Caki2 (cell line): ENCODE data around the gene UBE2D1. TPM values are rescaled to one million over a fixed set of nuclear protein-coding genes. Genes with fewer than 3 reads are reported as not detected.

Experiments used
- DNase-seq: peaks from one replicate; pipeline ENCODE4 v3.0.0-alpha.2; 2015; ENCODE audit warnings: low read depth
- in situ Hi-C: cut with HindIII; loops from 2 replicates; pipeline ENCODE4 v1.10.0; 2016; ENCODE audit warnings: low sequenced_read_pairs, low pct_unique_long_range_greater_than_20kb, mixed read lengths
- total RNA-seq: library from RNA; depleted of rRNA; stranded (reverse); fragments of >200 nt; shearing (Covaris generic); gene quantifications from 2 replicates; pipeline ENCODE4 v1.2.3, GENCODE V29; 2014; ENCODE audit warnings: low replicate concordance; rRNA removed

UBE2D1 gene
- 13.1 and 18.2 TPM in 2 replicates for total RNA-seq

GRCh38 chr10:58334817-58335305 is at the start of gene UBE2D1:
TSS of gene UBE2D1 (plus strand) at chr10:58335006. CDS start at chr10:58335202, 196 bp downstream.
- in situ Hi-C loops, result no loop called here
- peak; percentile 73 for DNase-seq

- DNase-seq, result peak; percentile 27
- in situ Hi-C loops, result no loop called here
Measured at GRCh38 chr10:58291538-58292174, 43.1 kb upstream of the UBE2D1 start.

GRCh38 chr10:58293989-58294388 is 40.8 kb upstream of the UBE2D1 start:
- in situ Hi-C loops, result no loop called here
- DNase-seq, result no peak

DNA sequence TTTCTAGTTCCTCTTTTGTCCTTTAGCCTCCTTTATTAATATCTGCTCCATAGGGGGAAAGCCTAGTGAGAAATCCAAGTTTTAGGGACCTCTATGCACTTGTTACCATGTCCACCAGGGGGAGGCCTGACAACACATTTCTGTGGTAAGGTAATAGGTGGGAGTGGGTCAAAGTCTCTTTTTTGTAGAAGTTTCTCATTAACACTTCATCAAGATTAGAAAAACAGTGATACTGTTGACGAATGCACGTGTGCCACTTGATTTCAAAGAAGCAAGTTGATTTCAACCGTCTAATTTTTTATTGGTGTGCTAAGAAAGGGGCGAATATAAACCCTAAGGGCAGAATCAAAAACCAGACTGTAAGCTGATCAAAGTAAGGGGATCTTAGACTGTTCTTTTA is 35.2 kb upstream of the UBE2D1 start:
- in situ Hi-C loops, result no loop called here
- DNase-seq, result peak; percentile 41

GRCh38 chr10:58300676-58301075 is 34.1 kb upstream of the UBE2D1 start:
- DNase-seq, result no peak
- in situ Hi-C loops, result no loop called here

- DNase-seq, result no peak
- in situ Hi-C loops, result no loop called here
Measured at GRCh38 chr10:58302254-58302653, 32.6 kb upstream of the UBE2D1 start.

DNA sequence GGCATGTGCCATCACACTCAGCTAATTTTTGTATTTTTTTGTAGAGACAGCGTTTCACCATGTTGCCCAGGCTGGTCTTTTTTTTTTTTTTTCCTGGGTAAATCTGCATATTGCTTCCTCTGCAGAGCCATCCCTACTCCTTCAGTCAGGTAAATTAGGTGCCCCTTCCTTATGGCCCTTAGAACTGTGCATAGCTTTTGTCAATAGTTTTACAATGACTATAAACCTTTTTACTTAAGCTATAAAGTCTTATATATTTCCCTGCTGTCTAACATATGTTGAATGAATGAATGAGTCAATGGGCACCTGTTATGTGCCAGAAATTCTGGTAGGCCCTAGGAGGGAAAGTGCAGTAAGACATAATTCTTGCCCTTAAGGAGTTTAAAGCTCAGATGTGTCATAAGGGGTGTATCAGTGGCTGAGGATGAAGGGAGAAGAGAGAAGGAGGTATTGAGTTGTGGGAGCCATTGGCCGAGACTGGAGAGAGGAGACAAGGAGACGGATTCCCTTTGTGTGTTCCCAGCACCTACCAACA is 30.6 kb upstream of the UBE2D1 start:
- DNase-seq, result no peak
- in situ Hi-C loops, result no loop called here

DNA sequence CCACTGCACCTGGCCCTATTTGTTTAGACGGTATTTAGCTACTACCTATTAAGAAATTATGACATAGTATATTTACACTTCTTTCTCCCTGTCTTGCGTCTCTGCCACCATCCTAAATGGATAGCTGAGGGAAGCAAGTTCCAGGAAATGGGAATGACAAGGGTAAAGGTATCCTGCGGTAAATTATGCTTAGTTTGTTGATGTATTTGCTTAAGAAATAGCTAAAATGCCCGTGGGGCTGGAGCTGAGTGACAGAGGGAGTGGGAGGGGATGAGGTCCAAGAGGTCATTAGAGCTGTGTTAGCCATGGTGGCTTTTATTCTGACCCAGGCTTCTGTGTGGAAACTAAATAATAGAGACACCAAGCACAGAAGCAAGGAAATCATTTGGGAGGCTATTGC is 29.0 kb upstream of the UBE2D1 start:
- in situ Hi-C loops, result no loop called here
- DNase-seq, result no peak

DNA sequence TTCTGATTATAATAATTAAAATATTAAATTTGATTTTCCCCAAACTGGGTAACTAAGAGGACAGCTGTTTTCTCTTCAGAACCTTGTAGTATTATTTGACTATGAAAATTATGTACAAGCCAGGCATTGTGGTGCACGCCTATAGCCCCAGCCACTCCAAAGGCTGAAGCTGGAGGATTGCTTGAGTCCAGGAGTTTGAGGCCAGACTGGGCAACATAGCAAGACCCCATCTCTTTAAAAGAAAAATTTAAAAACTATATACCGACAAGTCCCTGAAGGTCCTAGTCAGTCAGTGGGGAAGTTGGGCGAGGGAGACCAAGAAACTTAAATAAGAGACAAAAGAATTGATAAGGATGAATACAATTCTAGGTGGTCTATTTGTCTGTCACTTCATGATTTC is 27.1 kb upstream of the UBE2D1 start:
- in situ Hi-C loops, result no loop called here
- no peak for DNase-seq

DNA sequence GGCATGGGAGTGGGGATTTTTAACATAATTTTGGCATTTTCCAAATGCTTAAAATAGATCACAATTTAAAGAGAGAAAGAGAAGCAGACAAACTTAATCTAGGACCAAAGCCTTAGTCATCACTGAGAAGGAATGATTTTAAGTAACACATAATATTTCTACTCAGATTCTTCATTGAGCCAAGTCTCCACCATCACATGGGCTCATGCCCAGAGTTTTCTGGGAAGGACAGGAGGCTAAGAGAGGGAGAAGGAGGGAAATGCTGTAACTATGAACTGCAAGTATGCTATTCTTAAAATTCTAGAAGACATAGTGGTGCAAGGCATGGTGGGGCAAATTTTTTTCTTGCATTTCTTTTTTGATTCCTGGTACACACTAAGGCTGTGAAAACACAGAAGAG is 23.8 kb upstream of the UBE2D1 start:
- DNase-seq, result no peak
- in situ Hi-C loops, result no loop called here

- DNase-seq, result no peak
- in situ Hi-C loops, result no loop called here
Measured at GRCh38 chr10:58316874-58317273, 17.9 kb upstream of the UBE2D1 start.

DNA sequence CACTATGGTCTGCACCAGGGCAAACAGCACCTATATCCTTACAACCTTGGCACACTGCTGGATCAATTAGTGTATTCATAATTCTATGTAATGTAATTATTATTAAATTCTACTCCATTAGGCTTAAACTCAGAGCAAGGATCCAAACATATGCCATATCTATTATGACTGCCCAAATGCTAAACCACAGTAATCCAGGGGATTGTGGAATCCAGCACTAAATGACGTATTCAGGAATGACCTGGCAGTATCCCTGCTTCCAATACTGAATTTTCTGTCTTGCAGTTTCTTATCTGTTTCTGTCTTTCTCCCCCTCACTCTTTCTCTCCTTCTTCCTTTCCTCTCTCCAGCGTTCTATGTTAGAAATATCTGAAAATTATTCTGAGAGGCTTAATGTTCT is 16.5 kb upstream of the UBE2D1 start:
- in situ Hi-C loops, result no loop called here
- no peak for DNase-seq

DNA sequence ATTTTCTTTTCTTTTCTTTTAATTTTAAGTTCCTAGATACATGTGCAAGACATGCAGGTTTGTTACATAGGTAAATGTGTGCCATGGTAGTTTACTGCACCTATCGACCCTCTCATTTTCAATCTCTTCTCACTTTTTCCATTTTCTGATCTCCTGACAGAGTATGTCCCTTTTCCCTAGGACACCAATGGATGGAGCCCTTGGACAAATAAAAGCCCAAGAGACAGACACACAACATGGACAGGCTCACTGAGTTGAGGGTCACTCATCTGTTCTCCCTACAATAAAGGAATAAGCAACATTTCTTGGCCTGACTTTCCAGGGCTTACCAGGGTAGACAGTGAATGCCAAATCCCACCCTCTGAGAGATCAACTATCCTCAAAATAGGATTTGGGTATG is 15.2 kb upstream of the UBE2D1 start:
- DNase-seq, result no peak
- in situ Hi-C loops, result no loop called here

DNA sequence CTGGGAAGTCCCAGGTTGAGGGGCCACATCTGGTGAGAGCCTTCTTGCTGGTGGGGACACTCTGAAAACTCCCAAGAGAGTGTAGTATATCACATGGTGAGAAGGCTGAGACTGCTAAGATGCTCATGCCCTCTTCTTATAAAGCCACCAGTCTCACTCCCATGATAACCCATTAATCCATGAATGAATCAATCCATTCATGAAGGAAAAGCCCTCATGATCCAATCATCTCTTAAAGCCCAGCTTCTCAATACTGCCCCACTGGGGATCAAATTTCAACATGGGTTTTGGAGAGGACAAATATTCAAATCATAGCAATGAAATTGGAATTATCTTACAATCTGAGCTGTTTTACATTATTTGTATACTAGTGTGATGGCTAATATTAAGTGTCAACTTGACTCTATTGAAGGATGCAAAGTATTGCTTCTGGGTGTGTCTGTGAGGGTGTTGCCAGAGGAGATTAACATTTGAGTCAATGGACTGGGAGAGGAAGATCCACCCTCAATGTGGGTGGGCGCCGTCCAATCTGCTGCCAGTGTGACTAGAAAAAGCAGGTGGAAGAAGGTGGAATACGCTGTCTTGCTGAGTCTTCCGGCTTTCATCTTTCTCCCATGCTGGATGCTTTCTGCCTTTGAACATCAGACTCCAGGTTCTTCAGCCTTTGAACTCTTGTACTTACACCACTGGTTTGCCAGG is 14.3 kb upstream of the UBE2D1 start:
- in situ Hi-C loops, result no loop called here
- DNase-seq, result no peak

DNA sequence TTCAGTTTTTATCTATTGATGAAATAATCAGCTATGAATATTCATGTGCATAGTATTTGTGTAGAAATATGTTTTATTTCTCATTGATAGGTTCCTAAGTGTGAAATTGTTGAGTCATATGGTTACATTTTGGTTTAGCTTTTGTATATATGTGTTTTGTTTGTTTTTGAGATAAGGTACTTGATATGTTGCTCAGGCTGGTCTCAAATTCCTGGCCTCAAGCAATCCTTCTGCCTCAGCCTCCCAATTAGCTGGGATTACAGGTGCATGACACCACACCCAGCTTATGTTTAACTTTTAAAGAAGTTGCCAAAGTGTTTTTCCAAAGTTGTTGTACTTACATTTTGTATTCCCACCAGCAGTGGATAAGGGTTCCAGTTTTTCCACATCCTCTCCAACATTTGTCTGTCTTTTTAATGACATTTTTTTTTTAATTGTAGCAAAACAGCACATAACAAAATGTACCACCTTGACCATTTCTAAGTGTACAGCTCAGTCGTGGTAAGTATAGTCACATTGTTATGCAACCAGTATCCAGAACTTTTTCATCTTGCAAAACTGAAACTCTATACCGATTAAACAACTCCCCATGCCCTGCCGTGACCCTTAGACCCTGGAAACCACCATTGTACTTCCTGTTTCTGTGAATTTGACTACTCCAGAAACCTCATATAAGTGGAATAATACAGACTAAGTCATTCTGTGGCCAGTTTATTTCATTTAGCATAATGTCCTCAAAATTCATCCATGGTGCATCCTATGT is 12.6 kb upstream of the UBE2D1 start:
- no peak for DNase-seq
- in situ Hi-C loops, result no loop called here

DNA sequence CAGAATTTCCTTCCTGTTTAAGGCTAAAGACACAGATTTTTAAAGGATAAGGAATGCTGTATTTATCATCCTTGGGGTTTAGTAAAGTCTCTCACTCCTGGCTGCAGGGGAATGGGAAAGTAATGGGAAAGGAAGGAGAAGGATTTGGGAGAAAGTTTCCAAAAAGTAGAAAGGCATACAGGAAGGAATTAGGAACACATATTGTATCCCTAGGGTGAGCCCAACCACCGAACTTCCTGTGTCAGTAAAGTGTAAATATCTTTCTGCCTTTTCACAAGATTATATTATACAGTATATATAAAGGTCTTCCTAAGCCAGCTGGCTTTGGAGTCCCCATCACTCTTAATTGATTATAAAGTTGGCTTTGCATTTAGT is 12.0 kb upstream of the UBE2D1 start:
- no peak for DNase-seq
- in situ Hi-C loops, result no loop called here

- DNase-seq, result no peak
- in situ Hi-C loops, result no loop called here
Measured at GRCh38 chr10:58326967-58327381, 7.8 kb upstream of the UBE2D1 start.

- no peak for DNase-seq
- in situ Hi-C loops, result no loop called here
Measured at GRCh38 chr10:58328233-58328632, 6.6 kb upstream of the UBE2D1 start.

- in situ Hi-C loops, result no loop called here
Measured at GRCh38 chr10:58330431-58330830, 4.4 kb upstream of the UBE2D1 start.

More at GRCh38 chr10:58330431-58330830, 4.4 kb upstream of the UBE2D1 start:
- no peak for DNase-seq
